ENCODE data around the gene CHRND. TPM values are rescaled to one million over a fixed set of nuclear protein-coding genes. Genes with fewer than 3 reads are reported as not detected.

CHRND gene
- total RNA-seq, 4 donors from 2014 or later = 49.1 to 119 (median 81.1) TPM

GRCh38 chr2:232523402-232523681 is 2.6 kb upstream of the CHRND start:
- H3K4me3 ChIP-seq = peak overlapping the region; percentile 54 to 67 (median 60)
- intact Hi-C loops (cut with DNase I; ENCODE audit: low total_unique reads) (loop anchor here (2.0 to 10.0 kb wide), 2 partner anchors 209 to 599 kb away; no protein-coding TSS in a partner anchor), in situ Hi-C loops (cut with MboI; ENCODE audit: low sequenced_read_pairs in 4 of 4) (loop anchor here in 1 of 4 donors (25.0 kb wide), 1 partner anchor 611 kb away; no protein-coding TSS in a partner anchor)
- no peaks in the 10 kb centered on the region for H3K36me3 ChIP-seq
- DNase-seq (no peak), ATAC-seq (no peak)
- H3K9me3 ChIP-seq = no peaks in the 10 kb centered on the region
- H3K27me3 ChIP-seq = peaks cover 0 to 7% (median 0%) of the 10 kb centered on the region in 3 donors
- H3K27ac ChIP-seq = peak overlapping the region; percentile 90 to 97 (median 94)
- no peak for TF ChIP-seq CTCF (IDR thresholded peaks at IDR 0.05 in 4 of 5, conservative IDR thresholded peaks at IDR 0.05 in 1 of 5)
- no peak for TF ChIP-seq POLR2A (IDR thresholded peaks at IDR 0.05)
- peaks cover 30 to 40% of the 10 kb centered on the region in 2 donors for H3K4me1 ChIP-seq

GRCh38 chr2:232523682-232524597 is 2.0 kb upstream of the CHRND start:
- TF ChIP-seq CTCF (IDR thresholded peaks at IDR 0.05 in 4 of 5, conservative IDR thresholded peaks at IDR 0.05 in 1 of 5) (peak in 3 of 5 experiments; percentile 11 to 49 (median 22)), POLR2A (IDR thresholded peaks at IDR 0.05) (no peak)
- Histone ChIP-seq H3K9me3 (no peaks in the 10 kb centered on the region), H3K4me1 (peaks cover 36 to 44% of the 10 kb centered on the region in 2 donors), H3K36me3 (no peaks in the 10 kb centered on the region), H3K27ac (peak overlapping the region; percentile 90 to 97 (median 94)), H3K27me3 (peaks cover 0 to 7% (median 0%) of the 10 kb centered on the region in 3 donors), H3K4me3 (peak overlapping the region; percentile 54 to 67 (median 60))
- peak in 1 of 2 donors; percentile 63 for DNase-seq
- in situ Hi-C loops (cut with MboI; ENCODE audit: low sequenced_read_pairs in 4 of 4) = loop anchor here in 1 of 4 donors (25.0 kb wide), 1 partner anchor 612 kb away; no protein-coding TSS in a partner anchor
- ATAC-seq = peak; percentile 21 to 34
- intact Hi-C loops (cut with DNase I; ENCODE audit: low total_unique reads) = loop anchor here (2.0 to 10.0 kb wide), 2 partner anchors 209 to 599 kb away; no protein-coding TSS in a partner anchor

GRCh38 chr2:232524771-232525170 is 1.2 kb upstream of the CHRND start:
- peak in 1 of 2 donors; percentile 30 for DNase-seq
- H3K4me3 ChIP-seq = peak overlapping the region in 3 of 4 donors; percentile 54 to 67 (median 63)
- intact Hi-C loops (cut with DNase I; ENCODE audit: low total_unique reads) = loop anchor here (10.0 kb wide), 1 partner anchor 210 kb away; no protein-coding TSS in a partner anchor
- no peaks in the 10 kb centered on the region for H3K9me3 ChIP-seq
- in situ Hi-C loops (cut with MboI; ENCODE audit: low sequenced_read_pairs in 4 of 4) = loop anchor here in 1 of 4 donors (25.0 kb wide), 1 partner anchor 612 kb away; no protein-coding TSS in a partner anchor
- H3K36me3 ChIP-seq = no peaks in the 10 kb centered on the region
- peaks cover 44 to 51% of the 10 kb centered on the region in 2 donors for H3K4me1 ChIP-seq
- H3K27ac ChIP-seq = peak overlapping the region; percentile 90 to 97 (median 94)
- H3K27me3 ChIP-seq = peaks cover 0 to 7% (median 0%) of the 10 kb centered on the region in 3 donors
- peak in 1 of 2 donors; percentile 0 for ATAC-seq
- no peak for TF ChIP-seq CTCF (IDR thresholded peaks at IDR 0.05 in 4 of 5, conservative IDR thresholded peaks at IDR 0.05 in 1 of 5)
- TF ChIP-seq POLR2A (IDR thresholded peaks at IDR 0.05) = no peak

- Histone ChIP-seq H3K27me3 (peaks cover 0 to 7% (median 0%) of the 10 kb centered on the region in 3 donors), H3K4me3 (peak overlapping the region in 2 of 4 donors; percentile 38 to 63), H3K4me1 (peaks cover 46 to 51% of the 10 kb centered on the region in 2 donors), H3K27ac (peak overlapping the region; percentile 90 to 97 (median 94)), H3K36me3 (no peaks in the 10 kb centered on the region), H3K9me3 (no peaks in the 10 kb centered on the region)
- DNase-seq (peak in 1 of 2 donors; percentile 32), ATAC-seq (peak in 1 of 2 donors; percentile 13)
- intact Hi-C loops (cut with DNase I; ENCODE audit: low total_unique reads) (loop anchor here (10.0 kb wide), 1 partner anchor 210 kb away; no protein-coding TSS in a partner anchor), in situ Hi-C loops (cut with MboI; ENCODE audit: low sequenced_read_pairs in 4 of 4) (no loop called here)
- TF ChIP-seq CTCF (IDR thresholded peaks at IDR 0.05 in 4 of 5, conservative IDR thresholded peaks at IDR 0.05 in 1 of 5) (peak in 1 of 5 experiments; percentile 15), POLR2A (IDR thresholded peaks at IDR 0.05) (no peak)
Measured at GRCh38 chr2:232525199-232525598, 761 bp upstream of the CHRND start.
